Fibroblast of mammary gland (primary cell): ENCODE data around the gene EZH1.

Source experiments
- DNase-seq: peaks from one replicate; pipeline ENCODE4 v3.0.0-alpha.2; 2010; ENCODE audit warnings: low read depth
- H3K4me3 ChIP-seq: 2 replicates; pipeline ENCODE4 v1.5.1; 2011; ENCODE audit warnings: low read depth, mild to moderate bottlenecking, low read length, moderate library complexity; ENCODE audit not compliant: control insufficient read depth
- CTCF ChIP-seq: conservative IDR thresholded peaks from 2 replicates; pipeline ENCODE4 v1.5.1; 2011; ENCODE audit warnings: low read depth, low read length, inconsistent platforms; ENCODE audit not compliant: control insufficient read depth, insufficient read depth

The EZH1 gene

DNA sequence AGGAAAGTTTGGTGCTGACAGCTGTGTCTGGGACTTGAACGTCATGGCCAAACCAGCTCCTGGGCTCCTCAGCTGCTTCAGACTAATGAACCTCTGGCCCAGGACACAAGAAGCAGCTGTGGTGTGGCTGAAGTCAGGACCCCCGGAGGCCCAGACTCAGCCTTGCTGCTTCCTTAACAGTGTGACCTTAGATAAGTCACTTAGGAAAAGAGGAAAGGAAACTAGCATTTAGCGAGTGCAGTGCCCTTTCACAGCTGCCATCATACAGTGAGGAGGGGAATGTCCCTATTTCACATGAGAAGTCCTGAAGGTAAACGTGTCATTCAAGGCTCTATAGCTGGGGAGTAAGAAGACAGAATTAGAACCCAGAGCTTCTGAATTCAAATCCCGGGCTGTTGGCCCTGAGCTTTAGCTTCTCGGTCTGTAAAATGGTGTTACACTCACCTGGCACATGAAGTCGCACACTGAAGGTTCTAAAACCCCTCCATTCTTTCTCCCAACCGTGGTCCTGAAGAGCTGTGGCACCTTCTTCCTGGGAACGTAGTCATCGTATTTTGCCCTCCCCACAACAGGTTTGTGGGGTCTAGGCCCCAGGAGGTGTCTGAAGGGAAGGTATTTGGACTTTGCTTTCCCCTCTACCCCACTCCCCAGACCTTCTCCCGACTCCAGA is 15.3 kb upstream of the EZH1 start:
- H3K4me3 ChIP-seq = no peak overlapping the region

GRCh38 chr17:42754782-42755181 is 9.9 kb upstream of the EZH1 start:
- no peak overlapping the region for H3K4me3 ChIP-seq
- peak; percentile 94 for DNase-seq
- TF ChIP-seq CTCF = no peak

More for the DNA sequence above, 15.3 kb upstream of the EZH1 start:
- TF ChIP-seq CTCF = no peak
- no peak for DNase-seq

GRCh38 chr17:42751628-42752027 is 6.8 kb upstream of the EZH1 start:
- no peak overlapping the region for H3K4me3 ChIP-seq
- no peak for TF ChIP-seq CTCF
- no peak for DNase-seq

DNA sequence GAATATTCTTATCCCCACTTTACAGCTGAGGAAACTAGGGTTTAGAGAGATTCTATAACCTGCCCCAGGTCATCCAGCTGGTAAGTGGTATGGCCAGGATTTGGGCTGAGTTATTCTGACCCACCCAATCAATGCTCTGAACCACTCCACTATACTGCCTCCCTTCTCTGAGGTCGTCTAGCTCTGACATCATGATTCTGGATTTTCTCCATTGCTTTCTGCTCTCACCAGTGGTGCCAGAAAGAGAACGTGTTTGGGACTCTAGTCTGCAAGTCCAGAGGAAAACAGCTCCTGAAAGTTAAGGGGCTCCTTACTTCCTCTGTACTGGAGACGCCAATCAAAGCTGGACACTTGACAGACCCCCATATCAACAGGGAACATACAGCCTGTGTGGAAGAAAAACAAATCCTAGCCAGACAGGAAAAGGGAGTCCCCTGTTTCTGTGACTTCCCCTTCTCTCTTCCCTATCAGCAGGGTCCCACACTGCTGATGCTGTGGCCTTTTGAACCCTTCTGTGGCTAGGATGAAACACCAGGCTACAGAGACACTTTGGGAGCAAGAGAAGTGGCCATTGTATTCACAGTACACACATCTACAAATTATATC is 6.0 kb upstream of the EZH1 start:
- no peak for DNase-seq
- no peak overlapping the region for H3K4me3 ChIP-seq
- TF ChIP-seq CTCF = no peak

- DNase-seq = peak; percentile 48
- no peak for TF ChIP-seq CTCF
- no peak overlapping the region for H3K4me3 ChIP-seq
Measured at GRCh38 chr17:42748908-42749798, 4.3 kb upstream of the EZH1 start.

DNA sequence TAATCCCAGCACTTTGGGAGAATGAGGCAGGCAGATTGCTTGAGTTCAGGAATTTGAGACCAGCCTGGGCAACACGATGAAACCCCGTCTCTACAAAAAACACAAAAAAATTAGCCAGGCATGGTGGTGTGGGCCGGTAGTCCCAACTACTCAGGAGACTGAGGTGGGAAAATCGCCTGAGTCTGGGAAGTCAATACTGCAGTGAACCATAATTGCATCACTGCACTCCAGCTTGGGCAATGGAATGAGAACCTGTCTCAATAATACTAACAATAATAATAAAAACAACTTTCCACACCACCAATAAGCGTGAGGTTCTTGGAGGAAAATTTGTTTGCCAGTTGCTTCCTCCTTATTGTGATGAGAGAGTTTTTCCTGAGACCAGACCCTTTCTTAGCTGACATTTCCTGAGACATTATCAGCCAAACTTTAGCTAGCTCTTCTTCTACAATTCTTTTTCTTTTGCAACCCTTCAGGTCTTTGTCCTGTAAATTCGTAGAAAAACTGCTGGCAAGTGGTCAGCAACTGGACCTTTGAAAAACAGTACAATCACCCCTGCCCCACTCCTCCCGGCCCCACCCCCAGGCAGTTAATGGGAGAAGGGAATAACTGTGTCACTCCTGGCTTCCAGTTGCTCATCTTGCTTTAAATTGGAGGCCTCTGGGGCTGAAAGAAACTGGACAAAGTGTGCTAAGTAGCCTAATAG is 3.5 kb upstream of the EZH1 start:
- no peak overlapping the region for H3K4me3 ChIP-seq
- DNase-seq = no peak
- TF ChIP-seq CTCF = no peak
